Stimulated activated CD8-positive, alpha-beta memory T cell treated with anti-CD3 and anti-CD28 coated beads, Interleukin-15, amount 100 ng/mL, for 4 hours (primary cell): ENCODE measurements around the gene NPC1L1.

Experiments used
- DNase-seq, 2 donors: peaks; one replicate each; pipeline ENCODE4 v3.0.0-alpha.2; 2020; ENCODE audit warnings: low read depth in 2 of 2

The NPC1L1 gene

GRCh38 chr7:44472843-44473242 is 68.3 kb downstream of the NPC1L1 start:
- no peak for DNase-seq

GRCh38 chr7:44471850-44472249 is 69.3 kb downstream of the NPC1L1 start:
- DNase-seq, result no peak

GRCh38 chr7:44471436-44471835 is 69.7 kb downstream of the NPC1L1 start:
- no peak for DNase-seq

GRCh38 chr7:44470628-44471245 is 70.4 kb downstream of the NPC1L1 start:
- no peak for DNase-seq

- no peak for DNase-seq
Measured at GRCh38 chr7:44470135-44470479, 71.0 kb downstream of the NPC1L1 start.

- no peak for DNase-seq
Measured at GRCh38 chr7:44469461-44470134, 71.5 kb downstream of the NPC1L1 start.

- no peak for DNase-seq
Measured at GRCh38 chr7:44467217-44467548, 73.9 kb downstream of the NPC1L1 start.

GRCh38 chr7:44466300-44467216 is 74.6 kb downstream of the NPC1L1 start:
- no peak for DNase-seq

GRCh38 chr7:44465490-44465889 is 75.6 kb downstream of the NPC1L1 start:
- no peak for DNase-seq

GRCh38 chr7:44463169-44463808 is 77.8 kb downstream of the NPC1L1 start:
- no peak for DNase-seq
